IMR-90 (cell line): ENCODE data around the gene MCM6. TPM values are rescaled to one million over a fixed set of nuclear protein-coding genes. Genes with fewer than 3 reads are reported as not detected.
"Not testable (repeated sequence)": the region's sequence is repeated elsewhere in the genome, so short reads cannot be mapped to it uniquely, and the experiment has no call there.

ENCODE experiments used
- ATAC-seq: fragments of 200-7000 bp; cut with Tn5 transposase; 2 replicates; pipeline ENCODE4 v1.9.1; 2020; ENCODE audit warnings: low read depth, mild to moderate bottlenecking, moderate library complexity
- BruUV-seq: library from RNA; stranded (reverse); fragments of 400-500 nt; replicated peaks from 2 replicates; lab custom pipeline; 2021; lab: Mats Ljungman, UMichigan
- CTCF ChIA-PET: fragments of 300-600 bp; formaldehyde crosslinking; extraction: SDS; loops from one replicate; lab custom pipeline; 2021; ENCODE audit warnings: antibody characterized with exemption; lab: Yijun Ruan, JAX
- POLR2A ChIA-PET: fragments of 300-600 bp; sonication (Branson Sonifier 250); formaldehyde crosslinking; loops from one replicate; lab custom pipeline; 2022; ENCODE audit warnings: antibody characterized with exemption; ENCODE audit not compliant: unreplicated experiment; lab: Charles Lee
- DNase-seq: peaks from one replicate; pipeline ENCODE4 v3.0.0; 2013
- H2AFZ ChIP-seq: replicated peaks from 2 replicates; pipeline ENCODE3; 2013; ENCODE audit warnings: low read length, mild to moderate bottlenecking; ENCODE audit not compliant: poor library complexity
- H2AK5ac ChIP-seq: 2 replicates; pipeline ENCODE4 v1.6.1; 2013; ENCODE audit warnings: low read depth, low read length, inconsistent platforms
- H2AK9ac ChIP-seq: replicated peaks from 2 replicates; pipeline ENCODE3; 2013; ENCODE audit warnings: mild to moderate bottlenecking, low read depth, low read length, moderate library complexity; ENCODE audit not compliant: poor library complexity
- H2BK120ac ChIP-seq: 2 replicates; pipeline ENCODE4 v1.6.1; 2013; ENCODE audit warnings: low read depth, low read length, inconsistent platforms
- H2BK15ac ChIP-seq: 3 replicates; pipeline ENCODE4 v1.6.1; 2013; ENCODE audit warnings: low read depth, low read length, inconsistent platforms
- H2BK20ac ChIP-seq: 2 replicates; pipeline ENCODE4 v1.6.1; 2013; ENCODE audit warnings: low read depth, mild to moderate bottlenecking, inconsistent platforms, low read length, moderate library complexity
- H2BK5ac ChIP-seq: 2 replicates; pipeline ENCODE4 v1.6.1; 2013; ENCODE audit warnings: mild to moderate bottlenecking, low read depth, low read length, inconsistent platforms; ENCODE audit not compliant: poor library complexity, severe bottlenecking
- H3K14ac ChIP-seq: replicated peaks from 2 replicates; pipeline ENCODE4 v1.6.1; 2013; ENCODE audit warnings: low read depth, low read length, inconsistent platforms
- H3K18ac ChIP-seq: 2 replicates; pipeline ENCODE4 v1.6.1; 2013; ENCODE audit warnings: low read depth, low read length, control low read depth
- H3K23ac ChIP-seq: 2 replicates; pipeline ENCODE4 v1.6.1; 2013; ENCODE audit warnings: low read depth, low read length, inconsistent platforms
- H3K27ac ChIP-seq: 2 replicates; pipeline ENCODE4 v1.5.1; 2013; ENCODE audit warnings: mild to moderate bottlenecking, control low read depth, low read length; ENCODE audit not compliant: insufficient read depth
- H3K27me3 ChIP-seq: 2 replicates; pipeline ENCODE4 v1.6.1; 2013; ENCODE audit warnings: low read length; ENCODE audit not compliant: control insufficient read depth, insufficient read depth
- H3K36me3 ChIP-seq: 2 replicates; pipeline ENCODE4 v1.6.1; 2013; ENCODE audit warnings: low read length, mixed read lengths; ENCODE audit not compliant: control insufficient read depth, insufficient read depth
- H3K4ac ChIP-seq: 2 replicates; pipeline ENCODE4 v1.6.1; 2013; ENCODE audit warnings: low read depth, low read length, inconsistent platforms
- H3K4me1 ChIP-seq: 2 replicates; pipeline ENCODE4 v1.6.1; 2013; ENCODE audit warnings: low read length, mixed read lengths; ENCODE audit not compliant: control insufficient read depth, insufficient read depth
- H3K4me2 ChIP-seq: 2 replicates; pipeline ENCODE4 v1.6.1; 2013; ENCODE audit warnings: low read depth, mild to moderate bottlenecking, control low read depth, low read length, moderate library complexity
- H3K4me3 ChIP-seq: 2 replicates; pipeline ENCODE4 v1.5.1; 2013; ENCODE audit warnings: low read depth, mild to moderate bottlenecking, control low read depth, low read length, moderate library complexity; ENCODE audit not compliant: insufficient read depth
- H3K56ac ChIP-seq: 2 replicates; pipeline ENCODE4 v1.6.1; 2013; ENCODE audit warnings: low read length, inconsistent platforms; ENCODE audit not compliant: insufficient read depth; ENCODE audit errors: extremely low read depth
- H3K79me1 ChIP-seq, 2 experiments: 2 replicates each; pipeline ENCODE4 v1.6.1; 2013; ENCODE audit warnings: low read length in 2 of 2, inconsistent platforms in 1 of 2, low read depth in 1 of 2
- H3K9ac ChIP-seq: 2 replicates; pipeline ENCODE4 v1.6.1; 2013; ENCODE audit warnings: low read depth, low read length, control low read depth
- H3K9me1 ChIP-seq: 2 replicates; pipeline ENCODE4 v1.6.1; 2013; ENCODE audit warnings: low read length, inconsistent platforms; ENCODE audit not compliant: insufficient read depth
- H3K9me3 ChIP-seq: 2 replicates; pipeline ENCODE4 v1.6.1; 2013; ENCODE audit warnings: low read length; ENCODE audit not compliant: control insufficient read depth, insufficient read depth
- H4K20me1 ChIP-seq: 2 replicates; pipeline ENCODE4 v1.6.1; 2013; ENCODE audit warnings: low read length, inconsistent platforms; ENCODE audit not compliant: insufficient read depth
- H4K5ac ChIP-seq: 2 replicates; pipeline ENCODE4 v1.6.1; 2013; ENCODE audit warnings: mild to moderate bottlenecking, low read depth, low read length, control low read depth
- H4K8ac ChIP-seq, 2 experiments: 2 replicates each; pipeline ENCODE4 v1.6.1; 2013; ENCODE audit warnings: low read depth in 2 of 2, low read length in 2 of 2, control low read depth in 1 of 2, inconsistent platforms in 1 of 2
- H4K91ac ChIP-seq: 2 replicates; pipeline ENCODE4 v1.6.1; 2013; ENCODE audit warnings: low read depth, low read length, inconsistent platforms; ENCODE audit not compliant: insufficient read depth
- WGBS, 2 experiments: methylation state at CpG; one replicate each; pipeline versions ENCODE4 v1.1.5 to v1.1.7; 2013; ENCODE audit warnings: missing lambda C conversion rate in 2 of 2; ENCODE audit not compliant: insufficient read length in 1 of 2; ENCODE audit errors: extremely low coverage in 2 of 2; 5-methylcytosine and 5-hydroxymethylcytosine counted together
- dilution Hi-C: fragments of 300-500 bp; cut with HindIII; formaldehyde crosslinking; loops from one replicate; pipeline ENCODE4 v1.14.3; 2018; ENCODE audit warnings: low sequenced_read_pairs; ENCODE audit not compliant: unreplicated experiment
- in situ Hi-C: fragments of 300-500 bp; cut with MboI; formaldehyde crosslinking; loops from 3 replicates; pipeline ENCODE4 v1.14.3; 2019; ENCODE audit warnings: low sequenced_read_pairs, inconsistent platforms, mixed read lengths
- intact Hi-C: fragments of 100-400 bp; cut with micrococcal nuclease; formaldehyde crosslinking; loops from 2 replicates; pipeline ENCODE4 v1.10.0; 2022
- polyA plus RNA-seq, 3 experiments: library from polyadenylated mRNA; depleted of rRNA; stranded (reverse); fragments of >200 nt; gene quantifications; 2 replicates each; pipeline ENCODE4 v1.2.3, GENCODE V29; 2012; ENCODE audit warnings: low replicate concordance in 1 of 3
- total RNA-seq: library from RNA; depleted of rRNA; stranded (reverse); fragments of >200 nt; gene quantifications from 2 replicates; pipeline ENCODE4 v1.2.3, GENCODE V29; 2012

Gene MCM6
- total and polyA plus RNA-seq, 2 of the 4 experiments (the other 2 are of a cell fraction): 21.4 to 29.6 TPM

- H3K23ac ChIP-seq, DNase-seq, H3K9me3 ChIP-seq, H3K9me1 ChIP-seq, H2BK5ac ChIP-seq, ATAC-seq, H3K27me3 ChIP-seq, H2AK9ac ChIP-seq, H3K56ac ChIP-seq, H3K79me1 ChIP-seq, H4K20me1 ChIP-seq, H3K9ac ChIP-seq, POLR2A ChIA-PET, H2AK5ac ChIP-seq, H2BK120ac ChIP-seq, H2AFZ ChIP-seq, H3K4ac ChIP-seq, H3K36me3 ChIP-seq, H2BK15ac ChIP-seq, H3K4me2 ChIP-seq, dilution Hi-C loops, H3K4me3 ChIP-seq, BruUV-seq, H4K8ac ChIP-seq, H3K18ac ChIP-seq, H2BK20ac ChIP-seq, H3K4me1 ChIP-seq, H4K91ac ChIP-seq, H4K5ac ChIP-seq, H3K14ac ChIP-seq, H3K27ac ChIP-seq, in situ Hi-C loops: not testable (repeated sequence)
- no CpG with 5 or more reads among the region's 4 CpGs for WGBS, 2 experiments
- intact Hi-C loops: loop anchor here (5.0 kb wide), 1 partner anchor 808 kb away; no protein-coding TSS in a partner anchor
- CTCF ChIA-PET: interaction anchor here (0.6 kb wide), 1 partner anchor 468 kb away, joined by 3 read pairs; no protein-coding TSS in a partner anchor
Measured at GRCh38 chr2:135795641-135796040, 80.6 kb downstream of the MCM6 start.
